Measurements from ENCODE around the gene AKR1B1. TPM values are rescaled to one million over a fixed set of nuclear protein-coding genes. Genes with fewer than 3 reads are reported as not detected.

The AKR1B1 gene
- total RNA-seq, 1 donor from 2014 or later, result 102 TPM

Other genes starting within 250 kb of the AKR1B1 start
- gene SLC35B4, start 142.2 kb downstream of the AKR1B1 start, total RNA-seq, result 22.8 and 23.1 TPM in 2 replicates
- gene AKR1B10, start 68.5 kb upstream of the AKR1B1 start, total RNA-seq, result not detected in 2 replicates
- not detected in 2 replicates for gene AKR1B15, start 90.0 kb upstream of the AKR1B1 start, total RNA-seq
- 28.0 and 29.2 TPM in 2 replicates for gene BPGM, start 187.8 kb upstream of the AKR1B1 start, total RNA-seq